B cell (primary cell): ENCODE results near the gene PTH2R.

Source experiments
- CTCF ChIP-seq: fragments of 200-600 bp; IDR thresholded peaks from one replicate; pipeline ENCODE4 v1.8.0; 2022; ENCODE audit warnings: antibody characterized with exemption, mild to moderate bottlenecking
- EZH2 ChIP-seq: IDR thresholded peaks from 2 replicates; pipeline ENCODE4 v1.6.1; 2012; ENCODE audit warnings: borderline replicate concordance, low read depth, mild to moderate bottlenecking, moderate library complexity, low read length; ENCODE audit not compliant: insufficient read depth, poor library complexity, severe bottlenecking

DNA sequence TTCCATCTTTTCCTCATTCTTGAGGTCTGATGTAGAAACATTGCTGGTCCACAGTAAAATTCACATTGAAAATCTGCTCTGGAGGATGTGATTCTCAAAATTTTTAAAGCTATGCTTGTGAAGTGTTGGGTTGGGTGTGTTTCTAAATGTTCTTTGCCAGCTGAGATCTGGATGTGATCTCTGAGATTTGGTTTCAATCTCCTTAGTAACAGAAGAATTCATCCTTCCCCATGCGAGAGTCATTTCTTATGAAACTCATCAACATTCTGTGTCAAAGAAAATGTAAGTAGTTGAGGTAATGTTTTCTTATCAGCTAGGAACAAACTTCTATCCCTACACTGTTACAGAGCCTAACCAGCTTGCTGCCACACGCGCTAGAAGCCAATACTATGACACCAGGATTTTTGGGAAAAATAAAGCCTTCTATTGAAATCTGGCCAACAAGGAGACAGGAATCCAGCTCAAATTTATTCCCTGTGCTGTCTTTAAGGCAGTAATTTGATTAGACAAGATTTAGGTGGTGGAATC, 134.9 kb downstream of the PTH2R start:
- TF ChIP-seq CTCF: no peak
- no peak for TF ChIP-seq EZH2
